Cardiac muscle cell (in vitro differentiated cells and primary cell): ENCODE measurements around the gene DOCK1. TPM values are rescaled to one million over a fixed set of nuclear protein-coding genes. Genes with fewer than 3 reads are reported as not detected.

Experiments used
- DNase-seq, 2 donors: peaks; one replicate each; pipeline versions ENCODE4 v3.0.0 to v3.0.0-alpha.2; 2010 to 2017; ENCODE audit warnings: low read depth in 1 of 2, low spot score in 1 of 2
- H3K27ac ChIP-seq: fragments of 200-600 bp; sonication (generic); 2 replicates; pipeline ENCODE4 v1.5.1; 2016
- H3K27me3 ChIP-seq: fragments of 200-600 bp; sonication (generic); 2 replicates; pipeline ENCODE4 v1.6.0; 2016; ENCODE audit warnings: control low read depth
- H3K36me3 ChIP-seq: fragments of 200-600 bp; sonication (generic); 2 replicates; pipeline ENCODE4 v1.5.1; 2016; ENCODE audit warnings: control low read depth
- H3K4me1 ChIP-seq: fragments of 200-600 bp; sonication (generic); 2 replicates; pipeline ENCODE4 v1.8.1; 2017; ENCODE audit warnings: low read depth, mild to moderate bottlenecking, mixed run types
- H3K4me3 ChIP-seq: fragments of 200-600 bp; sonication (generic); 2 replicates; pipeline ENCODE4 v1.5.1; 2016; ENCODE audit warnings: mild to moderate bottlenecking
- H3K9me3 ChIP-seq: fragments of 200-600 bp; sonication (generic); 2 replicates; pipeline ENCODE4 v1.5.1; 2017; ENCODE audit warnings: low read depth, mild to moderate bottlenecking, control low read depth
- polyA plus RNA-seq: library from polyadenylated mRNA; unstranded; fragments of >200 nt; fragmentation: Nextera tagmentation; extraction: Ambion mirVana; gene quantifications from 2 replicates; pipeline ENCODE4 v1.2.1, GENCODE V29; 2016
- total RNA-seq: library from RNA; depleted of rRNA; stranded (reverse); fragments of >200 nt; gene quantifications from 2 replicates; pipeline ENCODE4 v1.2.3, GENCODE V29; 2016
- TF ChIP-seq, protein P1 (sequence below): IDR thresholded peaks from 2 replicates; pipeline ENCODE4 v1.5.1; 2012; ENCODE audit warnings: low read depth, mild to moderate bottlenecking, low read length

Gene DOCK1
- total and polyA plus RNA-seq, 2 experiments from 2014 or later = 15.0 to 30.6 TPM

DNA sequence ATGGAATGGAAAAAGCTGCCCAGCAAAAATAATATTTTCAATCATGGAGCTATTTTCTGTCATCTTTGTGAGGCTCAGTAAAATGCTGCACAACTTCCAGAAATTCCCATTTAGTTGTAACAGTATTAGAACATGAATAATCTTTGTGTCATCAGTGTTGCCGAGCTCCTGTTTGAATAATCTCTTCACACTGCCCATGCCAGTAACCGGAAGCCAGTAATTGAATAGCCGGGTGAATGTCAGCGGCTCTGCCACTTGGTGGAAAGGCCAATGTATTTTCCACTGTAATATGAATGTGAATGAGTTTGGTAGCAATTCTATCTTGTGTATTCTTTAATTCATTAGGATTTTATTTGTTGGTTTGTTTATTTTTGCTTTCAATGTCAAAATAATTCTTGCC, 463.7 kb downstream of the DOCK1 start:
- peaks cover 2% of the 10 kb centered on the region for H3K36me3 ChIP-seq
- no peaks in the 10 kb centered on the region for H3K27me3 ChIP-seq
- H3K9me3 ChIP-seq = no peaks in the 10 kb centered on the region
- no peak for DNase-seq
- no peak overlapping the region for H3K27ac ChIP-seq
- H3K4me3 ChIP-seq = no peak overlapping the region
- H3K4me1 ChIP-seq = peaks cover 8% of the 10 kb centered on the region
- TF ChIP-seq, protein P1, sequence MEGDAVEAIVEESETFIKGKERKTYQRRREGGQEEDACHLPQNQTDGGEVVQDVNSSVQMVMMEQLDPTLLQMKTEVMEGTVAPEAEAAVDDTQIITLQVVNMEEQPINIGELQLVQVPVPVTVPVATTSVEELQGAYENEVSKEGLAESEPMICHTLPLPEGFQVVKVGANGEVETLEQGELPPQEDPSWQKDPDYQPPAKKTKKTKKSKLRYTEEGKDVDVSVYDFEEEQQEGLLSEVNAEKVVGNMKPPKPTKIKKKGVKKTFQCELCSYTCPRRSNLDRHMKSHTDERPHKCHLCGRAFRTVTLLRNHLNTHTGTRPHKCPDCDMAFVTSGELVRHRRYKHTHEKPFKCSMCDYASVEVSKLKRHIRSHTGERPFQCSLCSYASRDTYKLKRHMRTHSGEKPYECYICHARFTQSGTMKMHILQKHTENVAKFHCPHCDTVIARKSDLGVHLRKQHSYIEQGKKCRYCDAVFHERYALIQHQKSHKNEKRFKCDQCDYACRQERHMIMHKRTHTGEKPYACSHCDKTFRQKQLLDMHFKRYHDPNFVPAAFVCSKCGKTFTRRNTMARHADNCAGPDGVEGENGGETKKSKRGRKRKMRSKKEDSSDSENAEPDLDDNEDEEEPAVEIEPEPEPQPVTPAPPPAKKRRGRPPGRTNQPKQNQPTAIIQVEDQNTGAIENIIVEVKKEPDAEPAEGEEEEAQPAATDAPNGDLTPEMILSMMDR = no peak

DNA sequence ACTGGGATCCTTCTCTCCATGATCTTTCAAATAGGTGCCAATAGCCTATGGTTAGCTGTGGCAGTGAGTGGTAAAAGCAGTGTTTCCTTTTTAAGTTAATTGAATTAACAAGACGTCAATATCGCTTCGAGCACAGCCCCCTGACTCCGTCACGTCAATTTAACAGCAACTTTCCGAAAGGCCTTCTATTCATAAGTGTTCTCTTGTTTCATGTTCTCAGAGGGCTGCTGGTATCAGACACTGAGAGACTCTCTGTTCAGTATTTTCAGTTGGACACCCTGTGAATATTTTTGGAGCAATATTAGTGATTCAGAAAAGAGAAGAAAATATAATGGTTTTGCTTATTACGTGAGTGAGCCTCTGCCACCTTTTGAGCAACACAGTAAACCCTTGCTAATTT, 465.4 kb downstream of the DOCK1 start:
- Histone ChIP-seq H3K27me3 (no peaks in the 10 kb centered on the region), H3K4me1 (peaks cover 8% of the 10 kb centered on the region), H3K9me3 (no peaks in the 10 kb centered on the region), H3K4me3 (no peak overlapping the region), H3K27ac (no peak overlapping the region), H3K36me3 (peaks cover 8% of the 10 kb centered on the region)
- TF ChIP-seq, protein P1 = no peak
- DNase-seq = no peak

DNA sequence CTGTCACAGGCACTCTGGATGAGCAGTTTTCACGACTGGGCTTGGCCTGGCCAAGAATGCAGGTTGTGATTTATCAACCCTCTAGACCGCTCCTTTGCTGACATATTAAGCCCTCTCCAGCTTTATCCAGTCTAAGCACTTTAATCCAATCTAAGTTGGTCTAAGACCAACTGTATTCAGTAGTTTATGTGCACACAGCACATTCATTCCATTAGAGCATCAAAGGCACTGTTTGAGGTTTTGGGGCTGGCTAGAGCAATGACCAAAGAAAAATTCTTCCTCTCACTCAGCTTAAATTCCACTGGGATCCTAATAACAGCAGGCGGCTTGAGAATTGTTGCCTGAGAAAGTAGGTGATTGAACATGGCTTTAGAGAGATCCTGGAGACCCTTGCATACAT, 467.1 kb downstream of the DOCK1 start:
- H3K36me3 ChIP-seq = peaks cover 8% of the 10 kb centered on the region
- no peaks in the 10 kb centered on the region for H3K9me3 ChIP-seq
- H3K4me3 ChIP-seq = no peak overlapping the region
- H3K27ac ChIP-seq = no peak overlapping the region
- TF ChIP-seq, protein P1 = no peak
- DNase-seq = no peak
- H3K27me3 ChIP-seq = no peaks in the 10 kb centered on the region
- peaks cover 8% of the 10 kb centered on the region for H3K4me1 ChIP-seq

DNA sequence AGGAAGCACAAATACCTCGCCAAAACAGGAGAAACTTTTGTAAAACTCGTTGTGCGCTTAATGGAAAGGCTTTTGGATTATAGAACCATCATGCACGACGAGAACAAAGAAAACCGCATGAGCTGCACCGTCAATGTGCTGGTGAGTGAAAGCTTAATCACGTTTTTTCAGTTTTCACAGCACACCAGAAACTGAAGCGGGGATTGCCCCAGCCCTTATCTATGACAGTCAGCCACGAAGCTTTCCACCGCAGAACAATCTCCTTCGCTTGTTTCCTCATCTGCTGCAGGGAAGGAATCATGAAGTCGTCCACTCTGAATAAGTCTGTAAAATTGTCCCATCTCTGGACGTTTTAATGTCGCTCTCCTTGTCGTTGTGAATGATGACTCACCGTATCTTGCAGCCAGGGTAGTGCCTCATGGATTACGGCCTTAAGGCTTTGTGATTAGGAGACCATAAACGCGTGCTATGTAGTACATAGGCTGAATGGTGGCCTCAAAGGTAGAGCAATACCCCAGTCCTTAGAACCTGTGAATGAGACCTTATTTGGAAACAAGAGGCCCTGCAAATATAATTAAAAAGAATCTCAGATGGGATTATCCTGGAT, 468.9 kb downstream of the DOCK1 start:
- no peak for DNase-seq
- no peak overlapping the region for H3K4me3 ChIP-seq
- TF ChIP-seq, protein P1 = no peak
- H3K36me3 ChIP-seq = peaks cover 8% of the 10 kb centered on the region
- H3K4me1 ChIP-seq = peaks cover 8% of the 10 kb centered on the region
- H3K27ac ChIP-seq = no peak overlapping the region
- no peaks in the 10 kb centered on the region for H3K27me3 ChIP-seq
- no peaks in the 10 kb centered on the region for H3K9me3 ChIP-seq

DNA sequence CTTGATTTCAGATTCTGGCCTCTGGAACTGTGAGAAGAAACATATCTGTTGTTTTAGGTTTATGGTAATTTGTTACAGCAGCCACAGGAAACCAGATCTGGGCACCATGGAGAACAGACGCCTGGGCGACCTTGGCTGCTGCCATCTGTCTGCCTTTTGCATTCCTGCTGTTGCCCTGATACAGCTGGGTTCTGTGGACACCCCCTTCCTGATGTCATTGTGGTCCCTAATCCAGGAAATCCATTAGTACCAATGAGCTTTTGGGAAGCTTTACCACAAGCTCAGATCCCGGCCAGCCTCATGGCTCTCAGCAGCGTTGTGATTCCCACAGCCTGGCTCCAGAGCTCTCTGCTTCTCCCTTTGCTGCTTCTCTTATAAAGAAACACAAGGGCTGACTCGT, 469.7 kb downstream of the DOCK1 start:
- no peaks in the 10 kb centered on the region for H3K9me3 ChIP-seq
- H3K4me3 ChIP-seq = no peak overlapping the region
- H3K27ac ChIP-seq = no peak overlapping the region
- H3K27me3 ChIP-seq = no peaks in the 10 kb centered on the region
- peaks cover 8% of the 10 kb centered on the region for H3K36me3 ChIP-seq
- peaks cover 6% of the 10 kb centered on the region for H3K4me1 ChIP-seq
- DNase-seq = no peak
- TF ChIP-seq, protein P1 = no peak
